ENCODE results near the gene ADAMTS14.

Gene ADAMTS14

GRCh38 chr10:70782746-70783680 is 110.7 kb downstream of the ADAMTS14 start:
- no peak for DNase-seq (ENCODE audit: low read depth in 2 of 3, low spot score in 2 of 3)

GRCh38 chr10:70784016-70784415 is 111.7 kb downstream of the ADAMTS14 start:
- DNase-seq (ENCODE audit: low read depth in 2 of 3, low spot score in 2 of 3): no peak

GRCh38 chr10:70784471-70784870 is 112.2 kb downstream of the ADAMTS14 start:
- no peak for DNase-seq (ENCODE audit: low read depth in 2 of 3, low spot score in 2 of 3)

GRCh38 chr10:70785190-70785589 is 112.9 kb downstream of the ADAMTS14 start, which contains the start of gene TBATA:
Gene TBATA, minus strand, starts transcription at chr10:70785377. Its CDS starts 1,998 bp downstream, at chr10:70783379.
- DNase-seq (ENCODE audit: low read depth in 2 of 3, low spot score in 2 of 3): no peak

- no peak for DNase-seq (ENCODE audit: low read depth in 2 of 3, low spot score in 2 of 3)
These were observed 114.6 kb downstream of the ADAMTS14 start for GRCh38 chr10:70786799-70787415.

GRCh38 chr10:70791386-70792039 is 119.2 kb downstream of the ADAMTS14 start:
- DNase-seq (ENCODE audit: low read depth in 2 of 3, low spot score in 2 of 3): no peak

GRCh38 chr10:70795613-70796012 is 123.3 kb downstream of the ADAMTS14 start:
- no peak for DNase-seq (ENCODE audit: low read depth in 2 of 3, low spot score in 2 of 3)

- no peak for DNase-seq (ENCODE audit: low read depth in 2 of 3, low spot score in 2 of 3)
These were observed 125.5 kb downstream of the ADAMTS14 start for GRCh38 chr10:70797840-70798239.

- DNase-seq (ENCODE audit: low read depth in 2 of 3, low spot score in 2 of 3): no peak
These were observed 126.8 kb downstream of the ADAMTS14 start for GRCh38 chr10:70799124-70799523.

GRCh38 chr10:70801854-70802253 is 129.5 kb downstream of the ADAMTS14 start:
- DNase-seq (ENCODE audit: low read depth in 2 of 3, low spot score in 2 of 3): no peak

- DNase-seq (ENCODE audit: low read depth in 2 of 3, low spot score in 2 of 3): no peak
These were observed 131.6 kb downstream of the ADAMTS14 start for GRCh38 chr10:70803775-70804420.

- no peak for DNase-seq (ENCODE audit: low read depth in 2 of 3, low spot score in 2 of 3)
These were observed 132.1 kb downstream of the ADAMTS14 start for GRCh38 chr10:70804421-70804808.

- no peak for DNase-seq (ENCODE audit: low read depth in 2 of 3, low spot score in 2 of 3)
These were observed 133.4 kb downstream of the ADAMTS14 start for GRCh38 chr10:70805619-70806215.

- no peak for DNase-seq (ENCODE audit: low read depth in 2 of 3, low spot score in 2 of 3)
These were observed 134.5 kb downstream of the ADAMTS14 start for GRCh38 chr10:70806841-70807240.

- DNase-seq (ENCODE audit: low read depth in 2 of 3, low spot score in 2 of 3): no peak
These were observed 135.2 kb downstream of the ADAMTS14 start for GRCh38 chr10:70807556-70807955.

GRCh38 chr10:70809011-70809611 is 136.8 kb downstream of the ADAMTS14 start:
- DNase-seq (ENCODE audit: low read depth in 2 of 3, low spot score in 2 of 3): no peak

- DNase-seq (ENCODE audit: low read depth in 2 of 3, low spot score in 2 of 3): no peak
These were observed 137.4 kb downstream of the ADAMTS14 start for GRCh38 chr10:70809726-70810125.

GRCh38 chr10:70810967-70811366 is 138.7 kb downstream of the ADAMTS14 start:
- no peak for DNase-seq (ENCODE audit: low read depth in 2 of 3, low spot score in 2 of 3)

GRCh38 chr10:70811881-70812280 is 139.6 kb downstream of the ADAMTS14 start:
- no peak for DNase-seq (ENCODE audit: low read depth in 2 of 3, low spot score in 2 of 3)

Measured in activated CD8-positive, alpha-beta memory T cell treated with anti-CD3 and anti-CD28 coated beads for 48 hours (primary cell).